CD14-positive monocyte (primary cell): ENCODE data around the gene APCDD1L. TPM values are rescaled to one million over a fixed set of nuclear protein-coding genes. Genes with fewer than 3 reads are reported as not detected.
"Not testable (repeated sequence)": the region's sequence is repeated elsewhere in the genome, so short reads cannot be mapped to it uniquely, and the experiment has no call there.

ENCODE experiments used
- DNase-seq, 3 donors: peaks; one replicate each; pipeline ENCODE4 v3.0.0-alpha.2; 2011 to 2022
- H2AFZ ChIP-seq: 2 replicates; pipeline ENCODE4 v1.6.0; 2012; ENCODE audit warnings: mild to moderate bottlenecking, low read depth, low read length, inconsistent platforms; ENCODE audit not compliant: insufficient read depth, poor library complexity, severe bottlenecking
- H3K27ac ChIP-seq, 2 donors: 1 replicate in 1 of 2; 2 replicates in 1 of 2; pipeline ENCODE4 v1.5.1; 2012 to 2013; ENCODE audit warnings: low read length in 2 of 2, control low read depth in 1 of 2, inconsistent platforms in 1 of 2, low read depth in 1 of 2, mild to moderate bottlenecking in 1 of 2
- H3K27me3 ChIP-seq, 2 donors: one replicate each; pipeline versions ENCODE4 v1.6.0 to v1.6.1; 2011 to 2013; ENCODE audit warnings: low read length in 2 of 2; ENCODE audit not compliant: control insufficient read depth in 2 of 2, insufficient read depth in 2 of 2
- H3K36me3 ChIP-seq, 2 donors: replicated peaks in 1 of 2; 1 replicate in 1 of 2; 2 replicates in 1 of 2; pipeline versions ENCODE4 v1.5.1 to v1.6.1; 2012 to 2013; ENCODE audit warnings: low read length in 2 of 2, control low read depth in 1 of 2, inconsistent platforms in 1 of 2, mild to moderate bottlenecking in 1 of 2; ENCODE audit not compliant: insufficient read depth in 2 of 2, control insufficient read depth in 1 of 2
- H3K4me1 ChIP-seq, 2 donors: 1 replicate in 1 of 2; 2 replicates in 1 of 2; pipeline versions ENCODE4 v1.5.1 to v1.6.1; 2012 to 2013; ENCODE audit warnings: low read length in 2 of 2, control low read depth in 1 of 2, inconsistent platforms in 1 of 2, mild to moderate bottlenecking in 1 of 2, moderate library complexity in 1 of 2; ENCODE audit not compliant: insufficient read depth in 2 of 2, control insufficient read depth in 1 of 2
- H3K4me2 ChIP-seq: replicated peaks from 2 replicates; pipeline ENCODE3; 2012; ENCODE audit warnings: low read length, moderate library complexity, mild to moderate bottlenecking; ENCODE audit not compliant: poor library complexity, severe bottlenecking; ENCODE audit errors: extremely low read depth
- H3K4me3 ChIP-seq, 3 experiments: fragments of 200-600 bp in 1 of 3; sonication (generic) in 1 of 3; replicated peaks in 1 of 3; 1 replicate in 2 of 3; 2 replicates in 1 of 3; pipeline ENCODE4 v1.5.1; 2011 to 2013; ENCODE audit warnings: low read length in 3 of 3, mild to moderate bottlenecking in 3 of 3, control low read depth in 2 of 3, low read depth in 2 of 3, inconsistent platforms in 1 of 3, moderate library complexity in 1 of 3
- H3K79me2 ChIP-seq: 2 replicates; pipeline ENCODE4 v1.6.0; 2012; ENCODE audit warnings: mild to moderate bottlenecking, control low read depth, inconsistent platforms, low read length, moderate library complexity; ENCODE audit not compliant: insufficient read depth
- H3K9ac ChIP-seq: 2 replicates; pipeline ENCODE4 v1.6.0; 2017; ENCODE audit warnings: low read length, mild to moderate bottlenecking; ENCODE audit not compliant: insufficient read depth, poor library complexity, severe bottlenecking
- H3K9me3 ChIP-seq, 2 donors: replicated peaks in 1 of 2; 1 replicate in 1 of 2; 2 replicates in 1 of 2; pipeline versions ENCODE4 v1.5.1 to v1.6.1; 2012 to 2013; ENCODE audit warnings: low read length in 2 of 2, control low read depth in 1 of 2; ENCODE audit not compliant: control insufficient read depth in 1 of 2, insufficient read depth in 1 of 2
- H4K20me1 ChIP-seq: 2 replicates; pipeline ENCODE4 v1.6.0; 2012; ENCODE audit warnings: mild to moderate bottlenecking, low read length, control low read depth, moderate library complexity; ENCODE audit not compliant: insufficient read depth
- H3K27ac Mint-ChIP-seq, 7 donors: one replicate each; pipeline ENCODE4 v1.8.0; 2020; ENCODE audit warnings: mild to moderate bottlenecking in 7 of 7, mixed read lengths in 7 of 7, moderate library complexity in 6 of 7, inconsistent platforms in 2 of 7
- H3K27me3 Mint-ChIP-seq, 3 donors: one replicate each; pipeline ENCODE4 v1.8.0; 2021 to 2022; ENCODE audit warnings: low read depth in 3 of 3, mild to moderate bottlenecking in 3 of 3, mixed read lengths in 3 of 3, moderate library complexity in 3 of 3, inconsistent platforms in 1 of 3
- H3K36me3 Mint-ChIP-seq, 2 donors: one replicate each; pipeline ENCODE4 v1.8.0; 2020; ENCODE audit warnings: mixed read lengths in 2 of 2, inconsistent platforms in 1 of 2, mild to moderate bottlenecking in 1 of 2
- H3K4me1 Mint-ChIP-seq: one replicate; pipeline ENCODE4 v1.8.0; 2020; ENCODE audit warnings: mild to moderate bottlenecking, mixed read lengths
- H3K4me3 Mint-ChIP-seq, 2 donors: one replicate each; pipeline ENCODE4 v1.8.0; 2020; ENCODE audit warnings: mild to moderate bottlenecking in 2 of 2, mixed read lengths in 2 of 2, moderate library complexity in 1 of 2
- H3K9me3 Mint-ChIP-seq, 7 donors: one replicate each; pipeline ENCODE4 v1.8.0; 2020 to 2022; ENCODE audit warnings: mixed read lengths in 7 of 7, mild to moderate bottlenecking in 6 of 7, moderate library complexity in 6 of 7, inconsistent platforms in 2 of 7
- CTCF ChIP-seq: fragments of 200-600 bp; IDR thresholded peaks from one replicate; pipeline ENCODE4 v1.8.0; 2022; ENCODE audit warnings: antibody characterized with exemption, mild to moderate bottlenecking
- WGBS: methylation state at CpG from one replicate; pipeline ENCODE4 v1.1.5; 2013; ENCODE audit warnings: missing lambda C conversion rate; ENCODE audit not compliant: insufficient coverage; 5-methylcytosine and 5-hydroxymethylcytosine counted together
- intact Hi-C, 2 donors: fragments of 100-400 bp; cut with micrococcal nuclease; formaldehyde crosslinking; loops; one replicate each; pipeline versions ENCODE4 v1.15.0 to v1.15.1; 2023
- polyA plus RNA-seq, 3 donors: library from polyadenylated mRNA; depleted of rRNA in 1 of 3; unstranded in 2 of 3; stranded (reverse) in 1 of 3; fragments of 300-500 nt in 2 of 3; fragments of >200 nt in 1 of 3; fragmentation: Illumina TruSeq in 2 of 3; gene quantifications; 1 replicate in 2 of 3; 2 replicates in 1 of 3; pipeline ENCODE4 v1.2.3, GENCODE V29; 2012 to 2021

Gene APCDD1L
- polyA plus RNA-seq, 3 donors, result not detected

GRCh38 chr20:58428364-58428763 lies 86.8 kb downstream of the APCDD1L start:
- Histone ChIP-seq H3K9ac (no peak overlapping the region), H2AFZ (no peak overlapping the region)

GRCh38 chr20:58427571-58427970 lies 87.6 kb downstream of the APCDD1L start:
- H3K9ac ChIP-seq, intact Hi-C loops, H3K27me3 Mint-ChIP-seq, H3K4me2 ChIP-seq, H3K27me3 ChIP-seq, H3K27ac Mint-ChIP-seq, H3K4me3 ChIP-seq, H3K9me3 Mint-ChIP-seq, H3K4me1 Mint-ChIP-seq, H3K27ac ChIP-seq, H2AFZ ChIP-seq, H3K4me3 Mint-ChIP-seq, DNase-seq, H3K4me1 ChIP-seq, H3K9me3 ChIP-seq: not testable (repeated sequence)
- peaks cover 24 to 45% of the 10 kb centered on the region in 2 donors for H3K36me3 Mint-ChIP-seq
- Histone ChIP-seq H3K36me3 (peaks cover 12 to 85% of the 10 kb centered on the region in 2 donors), H3K79me2 (peaks cover 78% of the 10 kb centered on the region), H4K20me1 (peaks cover 75% of the 10 kb centered on the region)
- WGBS, result 100% methylated on average over 2 of the region's 3 CpGs

More at GRCh38 chr20:58428364-58428763, 86.8 kb downstream of the APCDD1L start:
- Histone ChIP-seq H3K9me3 (no peaks in the 10 kb centered on the region), H3K4me1 (no peaks in the 10 kb centered on the region), H3K36me3 (peaks cover 12 to 86% of the 10 kb centered on the region in 2 donors), H3K4me3 (no peak overlapping the region), H3K27ac (no peak overlapping the region), H3K27me3 (no peaks in the 10 kb centered on the region), H4K20me1 (peaks cover 83% of the 10 kb centered on the region), H3K79me2 (peaks cover 86% of the 10 kb centered on the region), H3K4me2 (no peak overlapping the region)
- Mint-ChIP-seq H3K27ac (no peak overlapping the region), H3K9me3 (peaks cover 0 to 2% (median 0%) of the 10 kb centered on the region in 7 donors), H3K4me3 (no peak overlapping the region), H3K27me3 (no peaks in the 10 kb centered on the region), H3K36me3 (peaks cover 26 to 45% of the 10 kb centered on the region in 2 donors), H3K4me1 (peaks cover 8% of the 10 kb centered on the region)
- WGBS, result 100% methylated on average over 1 of the region's 2 CpGs
- no peak for TF ChIP-seq CTCF
- intact Hi-C loops, result no loop called here
- no peak for DNase-seq
